ENCODE results near the gene CDKAL1. TPM values are rescaled to one million over a fixed set of nuclear protein-coding genes. Genes with fewer than 3 reads are reported as not detected.

Gene CDKAL1
- polyA plus RNA-seq, 2 of the 4 experiments (the other 2 are of a cell fraction), result 4.7 to 8.3 TPM

GRCh38 chr6:20708367-20709124, 174.3 kb downstream of the CDKAL1 start:
- 91% methylated on average over 3 of the region's 3 CpGs for WGBS (ENCODE audit: missing lambda C conversion rate)
- peaks cover 50% of the 10 kb centered on the region for H3K4me1 ChIP-seq
- no peak for ATAC-seq
- DNase-seq (ENCODE audit: low read depth in 1 of 2, low spot score in 1 of 2), result no peak
- TF ChIP-seq CBX8 (IDR thresholded peaks at IDR 0.05) (no peak), EP300 (IDR thresholded peaks at IDR 0.05) (no peak), GATA3 (IDR thresholded peaks at IDR 0.05; ENCODE audit: borderline replicate concordance) (no peak), BHLHE40 (IDR thresholded peaks at IDR 0.05; ENCODE audit: low read depth, low read length) (no peak), MAFK (IDR thresholded peaks at IDR 0.05; ENCODE audit: partially characterized antibody) (no peak), ELK1 (IDR thresholded peaks at IDR 0.05; ENCODE audit: low read depth, low read length) (no peak), SREBF2 (IDR thresholded peaks at IDR 0.05) (no peak), ZFP36 (IDR thresholded peaks at IDR 0.05; ENCODE audit: borderline replicate concordance, partially characterized antibody) (no peak), ESRRA (IDR thresholded peaks at IDR 0.05; ENCODE audit: borderline replicate concordance, low read length) (no peak), FOXS1 (CRISPR knock-in tag; IDR thresholded peaks at IDR 0.05) (no peak), HOXB5 (CRISPR knock-in tag; IDR thresholded peaks at IDR 0.05) (no peak), RFX5 (IDR thresholded peaks at IDR 0.05) (no peak)
- TF ChIP-seq, protein P1, sequence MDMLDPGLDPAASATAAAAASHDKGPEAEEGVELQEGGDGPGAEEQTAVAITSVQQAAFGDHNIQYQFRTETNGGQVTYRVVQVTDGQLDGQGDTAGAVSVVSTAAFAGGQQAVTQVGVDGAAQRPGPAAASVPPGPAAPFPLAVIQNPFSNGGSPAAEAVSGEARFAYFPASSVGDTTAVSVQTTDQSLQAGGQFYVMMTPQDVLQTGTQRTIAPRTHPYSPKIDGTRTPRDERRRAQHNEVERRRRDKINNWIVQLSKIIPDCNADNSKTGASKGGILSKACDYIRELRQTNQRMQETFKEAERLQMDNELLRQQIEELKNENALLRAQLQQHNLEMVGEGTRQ (IDR thresholded peaks at IDR 0.05), result no peak
- TF ChIP-seq, protein P2, sequence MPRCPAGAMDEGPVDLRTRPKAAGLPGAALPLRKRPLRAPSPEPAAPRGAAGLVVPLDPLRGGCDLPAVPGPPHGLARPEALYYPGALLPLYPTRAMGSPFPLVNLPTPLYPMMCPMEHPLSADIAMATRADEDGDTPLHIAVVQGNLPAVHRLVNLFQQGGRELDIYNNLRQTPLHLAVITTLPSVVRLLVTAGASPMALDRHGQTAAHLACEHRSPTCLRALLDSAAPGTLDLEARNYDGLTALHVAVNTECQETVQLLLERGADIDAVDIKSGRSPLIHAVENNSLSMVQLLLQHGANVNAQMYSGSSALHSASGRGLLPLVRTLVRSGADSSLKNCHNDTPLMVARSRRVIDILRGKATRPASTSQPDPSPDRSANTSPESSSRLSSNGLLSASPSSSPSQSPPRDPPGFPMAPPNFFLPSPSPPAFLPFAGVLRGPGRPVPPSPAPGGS (IDR thresholded peaks at IDR 0.05), result no peak
- no peak overlapping the region for H3K4me3 ChIP-seq
- H3K27ac ChIP-seq, result no peak overlapping the region
- no peak overlapping the region for H3K4me2 ChIP-seq
- no peak for FAIRE-seq
- no peaks in the 10 kb centered on the region for H3K9me3 ChIP-seq
- POLR2A ChIA-PET, result no interaction called here
- CTCF ChIA-PET, result no interaction called here

DNA sequence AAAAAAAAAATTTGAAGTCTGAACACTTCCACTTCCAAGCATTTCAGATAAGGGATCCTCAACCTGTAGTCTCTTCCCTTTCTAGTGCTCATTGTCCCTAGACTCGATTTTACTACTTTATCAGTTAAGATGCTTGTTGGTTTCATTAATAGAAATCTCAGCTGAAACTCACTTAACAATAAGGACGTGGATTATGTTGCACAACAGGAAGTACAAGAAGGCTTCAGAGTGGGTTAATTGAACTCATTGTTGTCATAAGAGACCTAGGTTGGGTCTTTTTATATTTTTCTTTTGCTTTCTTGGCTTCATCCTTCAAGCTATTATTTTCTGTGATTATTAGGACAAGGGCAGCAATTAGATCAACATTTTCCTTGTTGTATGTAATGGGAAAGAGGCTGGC, 175.2 kb downstream of the CDKAL1 start:
- H3K4me2 ChIP-seq, result no peak overlapping the region
- FAIRE-seq, result no peak
- CTCF ChIA-PET, result interaction anchor here (0.9 kb wide), 1 partner anchor 17 kb away, joined by 3 read pairs; no protein-coding TSS in a partner anchor
- H3K27ac ChIP-seq, result no peak overlapping the region
- H3K9me3 ChIP-seq, result no peaks in the 10 kb centered on the region
- DNase-seq (ENCODE audit: low read depth in 1 of 2, low spot score in 1 of 2), result no peak
- POLR2A ChIA-PET, result no interaction called here
- peaks cover 43% of the 10 kb centered on the region for H3K4me1 ChIP-seq
- no peak for TF ChIP-seq POLR2AphosphoS2 (conservative IDR thresholded peaks at IDR 0.05; ENCODE audit: low read length)
- TF ChIP-seq KDM1A (IDR thresholded peaks at IDR 0.05; ENCODE audit: low read depth), result no peak
- TF ChIP-seq, protein P3, sequence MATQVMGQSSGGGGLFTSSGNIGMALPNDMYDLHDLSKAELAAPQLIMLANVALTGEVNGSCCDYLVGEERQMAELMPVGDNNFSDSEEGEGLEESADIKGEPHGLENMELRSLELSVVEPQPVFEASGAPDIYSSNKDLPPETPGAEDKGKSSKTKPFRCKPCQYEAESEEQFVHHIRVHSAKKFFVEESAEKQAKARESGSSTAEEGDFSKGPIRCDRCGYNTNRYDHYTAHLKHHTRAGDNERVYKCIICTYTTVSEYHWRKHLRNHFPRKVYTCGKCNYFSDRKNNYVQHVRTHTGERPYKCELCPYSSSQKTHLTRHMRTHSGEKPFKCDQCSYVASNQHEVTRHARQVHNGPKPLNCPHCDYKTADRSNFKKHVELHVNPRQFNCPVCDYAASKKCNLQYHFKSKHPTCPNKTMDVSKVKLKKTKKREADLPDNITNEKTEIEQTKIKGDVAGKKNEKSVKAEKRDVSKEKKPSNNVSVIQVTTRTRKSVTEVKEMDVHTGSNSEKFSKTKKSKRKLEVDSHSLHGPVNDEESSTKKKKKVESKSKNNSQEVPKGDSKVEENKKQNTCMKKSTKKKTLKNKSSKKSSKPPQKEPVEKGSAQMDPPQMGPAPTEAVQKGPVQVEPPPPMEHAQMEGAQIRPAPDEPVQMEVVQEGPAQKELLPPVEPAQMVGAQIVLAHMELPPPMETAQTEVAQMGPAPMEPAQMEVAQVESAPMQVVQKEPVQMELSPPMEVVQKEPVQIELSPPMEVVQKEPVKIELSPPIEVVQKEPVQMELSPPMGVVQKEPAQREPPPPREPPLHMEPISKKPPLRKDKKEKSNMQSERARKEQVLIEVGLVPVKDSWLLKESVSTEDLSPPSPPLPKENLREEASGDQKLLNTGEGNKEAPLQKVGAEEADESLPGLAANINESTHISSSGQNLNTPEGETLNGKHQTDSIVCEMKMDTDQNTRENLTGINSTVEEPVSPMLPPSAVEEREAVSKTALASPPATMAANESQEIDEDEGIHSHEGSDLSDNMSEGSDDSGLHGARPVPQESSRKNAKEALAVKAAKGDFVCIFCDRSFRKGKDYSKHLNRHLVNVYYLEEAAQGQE (IDR thresholded peaks at IDR 0.05), result no peak
- TF ChIP-seq ZFP36 (IDR thresholded peaks at IDR 0.05; ENCODE audit: borderline replicate concordance, partially characterized antibody), result no peak
- TF ChIP-seq, protein P1 (IDR thresholded peaks at IDR 0.05), result no peak
- no peak for TF ChIP-seq FOSL2 (IDR thresholded peaks at IDR 0.05)
- no peak for TF ChIP-seq FOSL2 (CRISPR knock-in tag; IDR thresholded peaks at IDR 0.05)
- TF ChIP-seq ZC3H11A (IDR thresholded peaks at IDR 0.05), result no peak
- no peak for TF ChIP-seq SMC3 (IDR thresholded peaks at IDR 0.05)
- TF ChIP-seq FOXS1 (CRISPR knock-in tag; IDR thresholded peaks at IDR 0.05), result no peak
- no peak for TF ChIP-seq RCOR1 (IDR thresholded peaks at IDR 0.05; ENCODE audit: low read depth, low read length)
- H3K4me3 ChIP-seq, result no peak overlapping the region
- WGBS (ENCODE audit: missing lambda C conversion rate), result 81% methylated on average over 2 of the region's 2 CpGs
- no peak for ATAC-seq
